Loucy (cell line): ENCODE data around the gene GNAS-AS1.

Experiments
- H2AFZ ChIP-seq: fragments of 200-600 bp; sonication (generic); 2 replicates; pipeline ENCODE4 v1.6.0; 2016; ENCODE audit warnings: antibody characterized with exemption, mild to moderate bottlenecking, low read length, moderate library complexity
- H3F3A ChIP-seq: fragments of 200-600 bp; 2 replicates; pipeline ENCODE4 v1.6.0; 2016; ENCODE audit warnings: antibody characterized with exemption, low read depth, mild to moderate bottlenecking
- H3K27me3 ChIP-seq: fragments of 200-600 bp; sonication (generic); 2 replicates; pipeline ENCODE4 v1.6.1; 2014; ENCODE audit warnings: low read length, mild to moderate bottlenecking; ENCODE audit not compliant: insufficient read depth, poor library complexity, severe bottlenecking
- H3K36me3 ChIP-seq: fragments of 200-600 bp; sonication (generic); 2 replicates; pipeline ENCODE4 v1.6.1; 2016; ENCODE audit warnings: low read length; ENCODE audit not compliant: insufficient read depth
- H3K4me1 ChIP-seq: fragments of 200-600 bp; sonication (generic); 2 replicates; pipeline ENCODE4 v1.5.1; 2014; ENCODE audit warnings: low read length, mild to moderate bottlenecking; ENCODE audit not compliant: insufficient read depth, poor library complexity, severe bottlenecking
- H3K4me2 ChIP-seq: fragments of 200-600 bp; sonication (generic); 2 replicates; pipeline ENCODE4 v1.6.0; 2014; ENCODE audit warnings: antibody characterized with exemption, low read length, low read depth, mild to moderate bottlenecking; ENCODE audit not compliant: poor library complexity, severe bottlenecking
- H3K4me3 ChIP-seq: fragments of 200-600 bp; sonication (generic); 2 replicates; pipeline ENCODE4 v1.5.1; 2014; ENCODE audit warnings: low read length, mild to moderate bottlenecking, mixed read lengths; ENCODE audit not compliant: poor library complexity, severe bottlenecking
- H3K79me2 ChIP-seq: fragments of 200-600 bp; sonication (generic); 2 replicates; pipeline ENCODE4 v1.6.1; 2014; ENCODE audit warnings: low read length; ENCODE audit not compliant: insufficient read depth
- H3K9ac ChIP-seq: fragments of 200-600 bp; sonication (generic); 2 replicates; pipeline ENCODE4 v1.6.0; 2014; ENCODE audit warnings: mild to moderate bottlenecking, low read depth, low read length, moderate library complexity; ENCODE audit not compliant: poor library complexity, severe bottlenecking
- H3K9me2 ChIP-seq: fragments of 200-600 bp; sonication (generic); replicated peaks from 2 replicates; pipeline ENCODE4 v1.6.1; 2016; ENCODE audit warnings: low read depth, low read length, mixed read lengths
- H3K9me3 ChIP-seq: fragments of 200-600 bp; sonication (generic); 2 replicates; pipeline ENCODE4 v1.6.1; 2014; ENCODE audit warnings: mild to moderate bottlenecking, antibody characterized with exemption, low read length, low read depth; ENCODE audit not compliant: insufficient read depth
- H4K20me1 ChIP-seq: fragments of 200-600 bp; sonication (generic); 2 replicates; pipeline ENCODE4 v1.6.0; 2014; ENCODE audit warnings: antibody characterized with exemption, low read length, mild to moderate bottlenecking; ENCODE audit not compliant: insufficient read depth, poor library complexity, severe bottlenecking
- CTCF ChIP-seq: fragments of 200-600 bp; sonication (generic); conservative IDR thresholded peaks from 2 replicates; pipeline ENCODE4 v1.5.1; 2014; ENCODE audit warnings: mild to moderate bottlenecking, antibody characterized with exemption, low read length
- EZH2phosphoT487 ChIP-seq: fragments of 200-600 bp; IDR thresholded peaks from 2 replicates; pipeline ENCODE4 v1.6.1; 2018; ENCODE audit warnings: antibody characterized with exemption, mild to moderate bottlenecking, moderate library complexity, borderline replicate concordance

The GNAS-AS1 gene

DNA sequence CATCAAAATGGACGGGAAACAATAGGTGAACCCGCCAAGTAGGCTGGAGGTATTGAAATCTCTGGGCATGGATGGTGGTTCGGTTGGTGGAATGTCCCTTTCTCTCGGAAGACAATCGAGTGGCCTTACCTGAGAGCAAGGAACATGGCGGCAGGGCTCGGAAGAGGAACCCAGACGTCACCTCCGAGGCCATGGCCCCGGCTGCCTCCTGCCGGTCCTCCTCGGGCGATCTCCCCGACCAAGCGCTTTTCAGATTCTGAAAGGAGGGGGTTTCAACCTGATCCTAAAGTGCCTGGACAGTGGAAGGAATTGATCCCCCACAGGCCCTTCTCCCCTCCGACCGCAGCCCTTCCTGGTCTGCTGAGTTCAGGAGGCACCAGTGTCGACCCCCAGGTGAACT is 47.2 kb downstream of the GNAS-AS1 start:
- H3K79me2 ChIP-seq: no peaks in the 10 kb centered on the region
- no peak overlapping the region for H3K9ac ChIP-seq
- H4K20me1 ChIP-seq: no peaks in the 10 kb centered on the region
- H3K9me2 ChIP-seq: no peaks in the 10 kb centered on the region
- no peak overlapping the region for H3K4me2 ChIP-seq
- no peaks in the 10 kb centered on the region for H3K4me1 ChIP-seq
- no peaks in the 10 kb centered on the region for H3K9me3 ChIP-seq
- H3F3A ChIP-seq: no peaks in the 10 kb centered on the region
- TF ChIP-seq CTCF: no peak
- TF ChIP-seq EZH2phosphoT487: no peak
- H3K36me3 ChIP-seq: no peaks in the 10 kb centered on the region
- no peaks in the 10 kb centered on the region for H3K27me3 ChIP-seq
- no peak overlapping the region for H3K4me3 ChIP-seq
- H2AFZ ChIP-seq: no peak overlapping the region

- no peaks in the 10 kb centered on the region for H3K79me2 ChIP-seq
These were observed 48.6 kb downstream of the GNAS-AS1 start for GRCh38 chr20:58802061-58802460.

DNA sequence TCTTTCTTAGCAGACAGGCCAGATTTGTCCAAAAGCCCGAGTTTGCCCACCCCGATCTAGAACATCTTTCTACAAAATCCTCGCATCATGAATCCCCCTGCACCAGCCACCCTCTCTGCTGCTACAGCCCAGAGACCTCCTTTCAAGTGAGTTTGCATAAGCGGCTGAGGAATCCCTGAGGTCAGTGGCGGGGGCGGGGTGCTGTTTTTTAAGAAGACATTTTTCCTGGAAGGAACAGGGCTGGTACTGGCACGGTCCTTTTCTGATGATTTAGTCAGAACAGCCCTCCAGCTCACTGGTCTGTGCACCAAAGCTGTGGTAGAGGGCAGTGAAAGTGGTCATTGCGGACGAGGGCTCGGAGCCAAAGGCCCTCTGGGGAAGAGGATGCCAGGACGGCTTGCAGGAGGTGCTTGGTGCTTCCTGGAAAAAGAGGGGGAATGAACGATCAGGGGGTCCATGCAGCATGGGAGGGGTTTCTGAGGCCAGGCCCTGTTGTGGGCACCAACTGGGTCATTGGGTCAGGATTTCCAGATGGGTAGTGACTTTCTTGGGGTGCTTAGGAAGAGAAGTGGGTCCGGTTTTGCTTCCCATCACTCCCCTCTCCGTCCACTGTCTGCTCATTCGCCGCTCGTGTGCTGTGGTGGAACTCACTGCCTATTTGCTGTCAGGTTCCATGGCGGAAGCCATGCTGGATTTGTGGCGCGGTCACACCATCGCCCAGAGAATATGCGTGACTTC is 50.4 kb downstream of the GNAS-AS1 start:
- no peaks in the 10 kb centered on the region for H3K36me3 ChIP-seq
- no peak overlapping the region for H2AFZ ChIP-seq
- H3K9me3 ChIP-seq: no peaks in the 10 kb centered on the region
- H3K9me2 ChIP-seq: no peaks in the 10 kb centered on the region
- H3K4me3 ChIP-seq: no peak overlapping the region
- no peak overlapping the region for H3K9ac ChIP-seq
- no peaks in the 10 kb centered on the region for H3F3A ChIP-seq
- no peaks in the 10 kb centered on the region for H3K4me1 ChIP-seq
- TF ChIP-seq EZH2phosphoT487 (no peak), CTCF (no peak)
- no peaks in the 10 kb centered on the region for H4K20me1 ChIP-seq
- no peak overlapping the region for H3K4me2 ChIP-seq
- H3K27me3 ChIP-seq: no peaks in the 10 kb centered on the region
- no peaks in the 10 kb centered on the region for H3K79me2 ChIP-seq

More at GRCh38 chr20:58802061-58802460, 48.6 kb downstream of the GNAS-AS1 start:
- H3K9me3 ChIP-seq: no peaks in the 10 kb centered on the region
- H3K36me3 ChIP-seq: no peaks in the 10 kb centered on the region
- H3K4me2 ChIP-seq: no peak overlapping the region
- H3F3A ChIP-seq: no peaks in the 10 kb centered on the region
- H2AFZ ChIP-seq: no peak overlapping the region
- no peak for TF ChIP-seq EZH2phosphoT487
- TF ChIP-seq CTCF: no peak
- H3K4me3 ChIP-seq: no peak overlapping the region
- H3K27me3 ChIP-seq: no peaks in the 10 kb centered on the region
- H3K9me2 ChIP-seq: no peaks in the 10 kb centered on the region
- H4K20me1 ChIP-seq: no peaks in the 10 kb centered on the region
- no peak overlapping the region for H3K9ac ChIP-seq
- no peaks in the 10 kb centered on the region for H3K4me1 ChIP-seq
